Sigmoid colon (tissue), 4 donors: ENCODE results near the gene HLA-DRB5.
"Not testable (repeated sequence)": the region's sequence is repeated elsewhere in the genome, so short reads cannot be mapped to it uniquely, and the experiment has no call there.

Source experiments
- EP300 ChIP-seq, 4 donors: sonication (generic); formaldehyde crosslinking; IDR thresholded peaks; one replicate each; pipeline ENCODE4 v1.6.1; 2017; ENCODE audit warnings: antibody characterized with exemption in 4 of 4
- POLR2AphosphoS5 ChIP-seq, 4 donors: sonication (generic); formaldehyde crosslinking; IDR thresholded peaks; one replicate each; pipeline ENCODE4 v1.6.1; 2017; ENCODE audit warnings: antibody characterized with exemption in 4 of 4

GRCh38 chr6:32473376-32474348 lies 56.4 kb downstream of the HLA-DRB5 start:
- TF ChIP-seq EP300, POLR2AphosphoS5 (IDR thresholded peaks at IDR 0.05): not testable (repeated sequence)
